Nephron (organoid): ENCODE data around the gene NUDCD2.
A peak's percentile ranks its signal among the peaks of the same experiment; 100 is the strongest.

ENCODE experiments used
- H3K27ac Mint-ChIP-seq, 3 experiments: 2 replicates each; pipeline ENCODE4 v1.8.0; 2020; ENCODE audit warnings: mixed read lengths in 3 of 3, mild to moderate bottlenecking in 2 of 3, moderate library complexity in 1 of 3
- H3K27me3 Mint-ChIP-seq: 2 replicates; pipeline ENCODE4 v1.8.0; 2021; ENCODE audit warnings: low read depth, mild to moderate bottlenecking, moderate library complexity, mixed read lengths
- H3K36me3 Mint-ChIP-seq: 2 replicates; pipeline ENCODE4 v1.8.0; 2020; ENCODE audit warnings: low read depth, mixed read lengths
- H3K4me1 Mint-ChIP-seq: 2 replicates; pipeline ENCODE4 v1.8.0; 2020; ENCODE audit warnings: mixed read lengths
- H3K4me3 Mint-ChIP-seq, 3 experiments: 2 replicates each; pipeline ENCODE4 v1.8.0; 2020; ENCODE audit warnings: mild to moderate bottlenecking in 3 of 3, mixed read lengths in 3 of 3, moderate library complexity in 2 of 3
- H3K9me3 Mint-ChIP-seq: 2 replicates; pipeline ENCODE4 v1.8.0; 2020; ENCODE audit warnings: mixed read lengths
- CTCF ChIP-seq, 3 experiments: fragments of 200-600 bp; sonication (generic); IDR thresholded peaks; one replicate each; pipeline ENCODE4 v1.5.0; 2021; ENCODE audit warnings: antibody characterized with exemption in 3 of 3; ENCODE audit not compliant: unreplicated experiment in 3 of 3

The NUDCD2 gene

GRCh38 chr5:163410505-163410904 is 49.4 kb downstream of the NUDCD2 start:
- Mint-ChIP-seq H3K9me3 (no peaks in the 10 kb centered on the region), H3K4me3 (no peak overlapping the region), H3K4me1 (peaks cover 15% of the 10 kb centered on the region), H3K36me3 (no peaks in the 10 kb centered on the region), H3K27ac (peak overlapping the region in 1 of 3 experiments; percentile 22), H3K27me3 (peaks cover 9% of the 10 kb centered on the region)
- TF ChIP-seq CTCF (IDR thresholded peaks at IDR 0.05; ENCODE audit: unreplicated experiment in 3 of 3) = no peak

- peaks cover 3% of the 10 kb centered on the region for H3K27me3 Mint-ChIP-seq
- no peaks in the 10 kb centered on the region for H3K9me3 Mint-ChIP-seq
- no peak for TF ChIP-seq CTCF (IDR thresholded peaks at IDR 0.05; ENCODE audit: unreplicated experiment in 3 of 3)
- peaks cover 15% of the 10 kb centered on the region for H3K4me1 Mint-ChIP-seq
- H3K27ac Mint-ChIP-seq = no peak overlapping the region
- H3K36me3 Mint-ChIP-seq = no peaks in the 10 kb centered on the region
- no peak overlapping the region for H3K4me3 Mint-ChIP-seq
Measured at GRCh38 chr5:163409384-163409783, 50.5 kb downstream of the NUDCD2 start.

GRCh38 chr5:163408311-163408923 is 51.5 kb downstream of the NUDCD2 start:
- Mint-ChIP-seq H3K4me1 (peaks cover 15% of the 10 kb centered on the region), H3K4me3 (peak overlapping the region; percentile 2 to 35 (median 7)), H3K27me3 (no peaks in the 10 kb centered on the region), H3K27ac (peak overlapping the region in 1 of 3 experiments; percentile 52), H3K9me3 (no peaks in the 10 kb centered on the region), H3K36me3 (no peaks in the 10 kb centered on the region)
- TF ChIP-seq CTCF (IDR thresholded peaks at IDR 0.05; ENCODE audit: unreplicated experiment in 3 of 3) = peak; percentile 90 to 96 (median 93)

GRCh38 chr5:163407034-163407655 is 52.8 kb downstream of the NUDCD2 start:
- H3K27ac Mint-ChIP-seq = no peak overlapping the region
- no peak for TF ChIP-seq CTCF (IDR thresholded peaks at IDR 0.05; ENCODE audit: unreplicated experiment in 3 of 3)

GRCh38 chr5:163404364-163405173 is 55.3 kb downstream of the NUDCD2 start:
- H3K36me3 Mint-ChIP-seq = no peaks in the 10 kb centered on the region
- H3K27ac Mint-ChIP-seq = no peak overlapping the region
- H3K9me3 Mint-ChIP-seq = no peaks in the 10 kb centered on the region
- H3K4me3 Mint-ChIP-seq = no peak overlapping the region
- H3K4me1 Mint-ChIP-seq = peaks cover 14% of the 10 kb centered on the region
- TF ChIP-seq CTCF (IDR thresholded peaks at IDR 0.05; ENCODE audit: unreplicated experiment in 3 of 3) = no peak
- no peaks in the 10 kb centered on the region for H3K27me3 Mint-ChIP-seq

More at GRCh38 chr5:163407034-163407655, 52.8 kb downstream of the NUDCD2 start:
- Mint-ChIP-seq H3K36me3 (no peaks in the 10 kb centered on the region), H3K4me3 (no peak overlapping the region), H3K4me1 (peaks cover 15% of the 10 kb centered on the region), H3K27me3 (no peaks in the 10 kb centered on the region), H3K9me3 (no peaks in the 10 kb centered on the region)
